Coronary artery (tissue), 2 donors: ENCODE data around the gene RFPL3.
A peak's percentile ranks its signal among the peaks of the same experiment; 100 is the strongest.

Experiments used
- DNase-seq: peaks from one replicate; pipeline ENCODE4 v3.0.0-alpha.2; 2017; ENCODE audit warnings: low spot score
- H3K27ac ChIP-seq, 2 donors: fragments of 200-600 bp; sonication (generic); one replicate each; pipeline ENCODE4 v1.5.1; 2016 to 2019
- H3K4me3 ChIP-seq: fragments of 200-600 bp; sonication (generic); 2 replicates; pipeline ENCODE4 v1.5.1; 2016; ENCODE audit warnings: mild to moderate bottlenecking, moderate library complexity
- CTCF ChIP-seq: fragments of 200-600 bp; sonication (generic); IDR thresholded peaks from one replicate; pipeline ENCODE4 v1.5.1; 2019; ENCODE audit warnings: antibody characterized with exemption

Gene RFPL3

DNA sequence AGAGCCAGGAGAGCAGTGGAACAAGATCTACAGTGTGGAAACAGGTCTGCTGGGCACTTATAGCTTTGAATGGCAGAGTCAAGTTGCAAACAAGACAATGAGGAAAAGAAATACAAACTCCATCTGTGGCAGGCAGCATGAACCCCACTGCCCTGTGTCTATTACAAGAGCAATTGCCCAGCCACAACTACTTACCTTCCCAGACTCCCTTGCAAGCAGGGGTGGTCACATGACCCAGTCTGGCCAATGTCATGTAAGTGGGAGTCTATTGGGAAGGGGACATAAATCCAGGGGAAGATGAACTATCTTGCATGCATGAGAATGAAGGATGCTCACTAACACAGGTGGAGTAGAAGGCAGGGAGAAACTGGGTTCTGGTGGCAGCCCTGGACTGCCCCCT lies 44.1 kb upstream of the RFPL3 start:
- Histone ChIP-seq H3K27ac (no peak overlapping the region), H3K4me3 (no peak overlapping the region)
- DNase-seq: peak; percentile 35
- TF ChIP-seq CTCF: no peak

DNA sequence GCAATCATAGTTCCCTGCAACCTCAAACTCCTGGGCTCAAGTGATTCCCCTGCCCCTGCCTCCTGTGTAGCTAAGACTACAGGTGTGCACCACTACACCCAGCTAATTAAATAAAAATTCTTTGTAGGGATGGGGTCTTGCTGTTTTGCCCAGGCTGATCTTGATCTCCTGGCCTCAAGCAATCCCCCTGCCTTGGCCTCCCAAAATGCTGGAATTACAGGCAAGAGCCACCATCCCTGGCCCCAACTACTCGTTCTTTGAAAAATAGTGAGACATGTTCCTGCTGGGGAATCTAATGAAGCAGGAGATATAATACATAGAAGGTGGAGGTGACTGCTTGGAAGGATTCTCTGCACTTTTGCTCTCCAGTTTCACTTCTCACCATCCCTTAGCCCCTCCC lies 40.1 kb upstream of the RFPL3 start:
- H3K27ac ChIP-seq: no peak overlapping the region
- no peak overlapping the region for H3K4me3 ChIP-seq
- DNase-seq: no peak
- TF ChIP-seq CTCF: no peak

- DNase-seq: peak; percentile 36
- no peak overlapping the region for H3K4me3 ChIP-seq
- H3K27ac ChIP-seq: no peak overlapping the region
- no peak for TF ChIP-seq CTCF
Measured at GRCh38 chr22:32318361-32318760, 39.3 kb upstream of the RFPL3 start.

- no peak for TF ChIP-seq CTCF
- DNase-seq: peak; percentile 29
- Histone ChIP-seq H3K27ac (no peak overlapping the region), H3K4me3 (no peak overlapping the region)
Measured at GRCh38 chr22:32319861-32320406, 37.7 kb upstream of the RFPL3 start.

- Histone ChIP-seq H3K4me3 (no peak overlapping the region), H3K27ac (no peak overlapping the region)
- DNase-seq: peak; percentile 56
- TF ChIP-seq CTCF: no peak
Measured at GRCh38 chr22:32322986-32323385, 34.7 kb upstream of the RFPL3 start.

GRCh38 chr22:32323513-32324164 lies 34.0 kb upstream of the RFPL3 start:
- TF ChIP-seq CTCF: no peak
- H3K27ac ChIP-seq: no peak overlapping the region
- DNase-seq: peak; percentile 62
- H3K4me3 ChIP-seq: no peak overlapping the region
